Thoracic aorta (tissue), 2 donors: ENCODE data around the gene PIK3IP1. TPM values are rescaled to one million over a fixed set of nuclear protein-coding genes. Genes with fewer than 3 reads are reported as not detected.

Experiments
- ATAC-seq: fragments of 150-250 bp; one replicate; pipeline ENCODE4 v1.8.0; 2017; ENCODE audit warnings: low read depth; ENCODE audit not compliant: insufficient number of reproducible peaks, low FRiP score
- DNase-seq: peaks from one replicate; pipeline ENCODE4 v3.0.0-alpha.2; 2020; ENCODE audit warnings: low spot score
- H3K27ac ChIP-seq, 2 donors: fragments of 200-600 bp; sonication (generic); 1 replicate in 1 of 2; 2 replicates in 1 of 2; pipeline ENCODE4 v1.5.1; 2016; ENCODE audit warnings: mild to moderate bottlenecking in 2 of 2, moderate library complexity in 2 of 2
- H3K27me3 ChIP-seq: fragments of 200-600 bp; sonication (generic); replicated peaks from 2 replicates; pipeline ENCODE4 v1.6.0; 2016; ENCODE audit warnings: mild to moderate bottlenecking; ENCODE audit not compliant: insufficient read depth
- H3K36me3 ChIP-seq: fragments of 200-600 bp; sonication (generic); one replicate; pipeline ENCODE4 v1.5.1; 2016
- H3K4me1 ChIP-seq, 2 donors: fragments of 200-600 bp; sonication (generic); 1 replicate in 1 of 2; 2 replicates in 1 of 2; pipeline versions ENCODE4 v1.5.1 to v1.6.0; 2016; ENCODE audit warnings: low read depth in 2 of 2, mild to moderate bottlenecking in 1 of 2; ENCODE audit not compliant: control insufficient read depth in 1 of 2
- H3K4me3 ChIP-seq: fragments of 200-600 bp; sonication (generic); 2 replicates; pipeline ENCODE4 v1.5.1; 2016; ENCODE audit warnings: mild to moderate bottlenecking
- H3K9me3 ChIP-seq: fragments of 200-600 bp; sonication (generic); 2 replicates; pipeline ENCODE4 v1.5.1; 2016
- CTCF ChIP-seq: fragments of 200-600 bp; sonication (generic); IDR thresholded peaks from one replicate; pipeline ENCODE4 v1.5.1; 2019; ENCODE audit warnings: antibody characterized with exemption
- total RNA-seq, 2 donors: library from RNA; depleted of rRNA; stranded (reverse); fragments of >200 nt; gene quantifications; one replicate each; pipeline versions ENCODE4 v1.1.0 to v1.2.3, GENCODE V29; 2016

PIK3IP1 gene
- total RNA-seq, 2 donors from 2014 or later = 56.3 to 57.9 TPM

- DNase-seq (no peak), ATAC-seq (no peak)
- Histone ChIP-seq H3K9me3 (no peaks in the 10 kb centered on the region), H3K4me1 (peaks cover 21 to 58% of the 10 kb centered on the region in 2 donors), H3K4me3 (peak overlapping the region; percentile 5), H3K27me3 (no peaks in the 10 kb centered on the region), H3K27ac (peak overlapping the region; percentile 80 to 87), H3K36me3 (no peaks in the 10 kb centered on the region)
- no peak for TF ChIP-seq CTCF
These were observed 48.0 kb downstream of the PIK3IP1 start for GRCh38 chr22:31244046-31244942.

GRCh38 chr22:31243339-31244045 lies 48.8 kb downstream of the PIK3IP1 start:
- ATAC-seq = no peak

GRCh38 chr22:31241936-31242335 lies 50.4 kb downstream of the PIK3IP1 start:
- no peak for DNase-seq
- ATAC-seq = no peak
- no peak for TF ChIP-seq CTCF
- no peaks in the 10 kb centered on the region for H3K27me3 ChIP-seq
- H3K9me3 ChIP-seq = no peaks in the 10 kb centered on the region
- H3K36me3 ChIP-seq = no peaks in the 10 kb centered on the region
- H3K4me3 ChIP-seq = no peak overlapping the region
- peak overlapping the region in 1 of 2 donors; percentile 14 for H3K27ac ChIP-seq
- peaks cover 12 to 44% of the 10 kb centered on the region in 2 donors for H3K4me1 ChIP-seq

More at GRCh38 chr22:31243339-31244045, 48.8 kb downstream of the PIK3IP1 start:
- Histone ChIP-seq H3K9me3 (no peaks in the 10 kb centered on the region), H3K4me3 (no peak overlapping the region), H3K4me1 (peaks cover 15 to 50% of the 10 kb centered on the region in 2 donors), H3K36me3 (no peaks in the 10 kb centered on the region), H3K27me3 (no peaks in the 10 kb centered on the region), H3K27ac (peak overlapping the region; percentile 80 to 87)
- TF ChIP-seq CTCF = no peak
- DNase-seq = no peak

- ATAC-seq = no peak
- no peak overlapping the region for H3K27ac ChIP-seq
- no peak overlapping the region for H3K4me3 ChIP-seq
- no peaks in the 10 kb centered on the region for H3K36me3 ChIP-seq
- peaks cover 12 to 44% of the 10 kb centered on the region in 2 donors for H3K4me1 ChIP-seq
- no peaks in the 10 kb centered on the region for H3K27me3 ChIP-seq
- no peaks in the 10 kb centered on the region for H3K9me3 ChIP-seq
- DNase-seq = no peak
- TF ChIP-seq CTCF = no peak
These were observed 51.1 kb downstream of the PIK3IP1 start for GRCh38 chr22:31241200-31241599.

- ATAC-seq = no peak
- no peaks in the 10 kb centered on the region for H3K9me3 ChIP-seq
- H3K36me3 ChIP-seq = no peaks in the 10 kb centered on the region
- DNase-seq = no peak
- no peaks in the 10 kb centered on the region for H3K27me3 ChIP-seq
- no peak overlapping the region for H3K4me3 ChIP-seq
- no peak overlapping the region for H3K27ac ChIP-seq
- peaks cover 9 to 40% of the 10 kb centered on the region in 2 donors for H3K4me1 ChIP-seq
- TF ChIP-seq CTCF = no peak
These were observed 52.4 kb downstream of the PIK3IP1 start for GRCh38 chr22:31239771-31240370.
